Adrenal gland (tissue), 5 donors: Measurements from ENCODE around the gene GNAI3.

Experiments
- CTCF ChIP-seq, 6 experiments: fragments of 450-650 bp in 4 of 6; fragments of 200-600 bp in 2 of 6; sonication (generic) in 1 of 6; IDR thresholded peaks; 1 replicate in 5 of 6; 2 replicates in 1 of 6; pipeline versions ENCODE4 v1.5.1 to v1.8.0; 2016 to 2021; ENCODE audit warnings: antibody characterized with exemption in 6 of 6, mild to moderate bottlenecking in 2 of 6, moderate library complexity in 1 of 6
- POLR2A ChIP-seq, 2 donors: fragments of 450-650 bp; IDR thresholded peaks; one replicate each; pipeline ENCODE4 v1.6.1; 2017; ENCODE audit warnings: antibody characterized with exemption in 2 of 2, mild to moderate bottlenecking in 2 of 2, moderate library complexity in 1 of 2
- donor health status: DM: no; HTN: no; CAD: no.

GRCh38 chr1:109654519-109654918, 106.1 kb downstream of the GNAI3 start:
- TF ChIP-seq CTCF (IDR thresholded peaks at IDR 0.05) (no peak), POLR2A (IDR thresholded peaks at IDR 0.05) (no peak)
